ENCODE results near the gene NCKAP1.
"Not testable (repeated sequence)": the region's sequence is repeated elsewhere in the genome, so short reads cannot be mapped to it uniquely, and the experiment has no call there.

Gene NCKAP1

DNA sequence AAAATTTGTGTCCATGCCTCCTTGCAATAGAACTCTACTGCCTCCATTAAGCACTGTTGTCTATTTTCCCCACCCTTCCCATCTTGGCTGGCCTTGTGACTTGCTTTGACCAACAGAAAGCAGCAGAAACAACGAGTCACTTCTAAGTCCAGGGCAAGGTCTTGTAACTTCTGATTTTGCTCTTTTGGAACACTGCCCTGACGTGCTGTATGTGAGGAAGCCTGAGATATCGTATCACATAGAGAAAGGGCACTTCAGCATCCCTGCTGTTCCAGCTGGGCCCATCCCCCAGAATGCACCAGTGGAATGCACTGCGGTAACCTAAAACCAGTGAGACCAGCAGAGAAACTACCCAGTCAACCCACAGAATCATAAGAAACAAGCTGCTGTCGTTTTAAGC lies 28.1 kb downstream of the NCKAP1 start:
- FAIRE-seq (peak; percentile 13), DNase-seq (ENCODE audit: insufficient read length, low spot score) (peak; percentile 10)

DNA sequence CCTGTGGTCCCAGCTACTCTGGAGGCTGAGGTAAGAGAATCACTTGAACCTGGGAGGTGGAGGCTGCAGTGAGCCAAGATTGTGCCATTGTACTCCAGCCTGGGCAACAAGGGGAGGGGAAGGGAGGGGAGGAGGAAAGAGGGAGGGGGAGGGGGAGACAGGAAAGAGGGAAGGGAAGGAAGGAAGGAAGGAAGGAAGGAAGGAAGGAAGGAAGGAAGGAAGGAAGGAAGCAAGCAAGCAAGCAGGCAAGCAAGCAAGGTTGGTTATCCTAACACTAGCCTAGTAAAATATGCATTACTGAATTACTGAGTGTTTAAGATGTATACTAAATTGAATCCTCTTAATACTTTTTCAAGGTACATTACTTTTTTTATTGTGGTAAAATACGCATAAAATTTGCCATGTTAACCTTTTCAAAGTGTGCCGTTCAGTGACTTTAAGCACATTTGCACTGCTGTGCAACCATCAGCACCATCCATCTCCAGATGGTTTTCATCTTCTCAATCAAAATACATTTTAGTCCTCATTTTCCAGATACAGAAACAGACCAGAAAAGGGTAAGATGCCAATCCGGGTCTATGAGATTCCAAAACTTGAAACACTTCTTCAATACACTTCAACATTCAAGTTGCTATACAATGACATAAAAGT lies 28.9 kb downstream of the NCKAP1 start:
- FAIRE-seq (no peak), DNase-seq (ENCODE audit: insufficient read length, low spot score) (no peak)

DNA sequence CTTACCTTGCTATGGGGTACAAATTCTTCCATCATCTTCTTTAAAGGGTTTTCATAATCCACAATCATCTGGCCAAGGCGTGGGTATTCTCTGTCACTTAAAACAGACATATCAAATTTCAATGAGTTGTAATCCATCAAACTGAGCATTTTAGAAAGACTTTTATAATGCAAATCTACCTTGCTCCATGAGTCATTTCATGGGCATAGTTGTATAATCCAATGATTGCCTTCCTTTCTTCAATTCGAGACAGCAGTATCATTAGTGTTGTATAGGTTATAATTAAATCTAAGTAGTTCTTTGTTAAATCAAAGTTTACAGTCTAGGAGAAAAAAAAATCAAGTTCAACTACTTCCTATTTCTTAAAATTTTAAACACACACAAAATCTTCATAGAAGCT lies 36.3 kb downstream of the NCKAP1 start:
- FAIRE-seq (peak; percentile 57), DNase-seq (ENCODE audit: insufficient read length, low spot score) (no peak)

DNA sequence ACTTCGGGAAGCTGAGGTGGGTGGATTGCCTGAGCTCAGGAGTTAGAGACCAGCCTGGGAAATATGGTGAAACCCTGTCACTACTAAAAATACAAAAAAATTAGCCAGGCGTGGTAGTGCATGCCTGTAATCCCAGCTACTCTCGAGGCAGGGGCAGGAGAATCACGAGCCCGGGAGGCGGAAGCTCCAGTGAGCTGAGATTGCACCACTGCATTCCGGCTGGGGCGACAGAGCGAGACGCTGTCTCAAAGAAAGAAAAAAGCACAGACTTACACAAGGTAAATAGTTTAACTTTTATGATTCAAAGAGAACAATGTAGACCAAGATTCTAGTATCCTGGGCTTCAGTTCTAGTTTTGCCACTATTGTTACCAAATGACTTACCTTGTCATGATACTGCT lies 37.4 kb downstream of the NCKAP1 start:
- DNase-seq (ENCODE audit: insufficient read length, low spot score): no peak
- FAIRE-seq: no peak

DNA sequence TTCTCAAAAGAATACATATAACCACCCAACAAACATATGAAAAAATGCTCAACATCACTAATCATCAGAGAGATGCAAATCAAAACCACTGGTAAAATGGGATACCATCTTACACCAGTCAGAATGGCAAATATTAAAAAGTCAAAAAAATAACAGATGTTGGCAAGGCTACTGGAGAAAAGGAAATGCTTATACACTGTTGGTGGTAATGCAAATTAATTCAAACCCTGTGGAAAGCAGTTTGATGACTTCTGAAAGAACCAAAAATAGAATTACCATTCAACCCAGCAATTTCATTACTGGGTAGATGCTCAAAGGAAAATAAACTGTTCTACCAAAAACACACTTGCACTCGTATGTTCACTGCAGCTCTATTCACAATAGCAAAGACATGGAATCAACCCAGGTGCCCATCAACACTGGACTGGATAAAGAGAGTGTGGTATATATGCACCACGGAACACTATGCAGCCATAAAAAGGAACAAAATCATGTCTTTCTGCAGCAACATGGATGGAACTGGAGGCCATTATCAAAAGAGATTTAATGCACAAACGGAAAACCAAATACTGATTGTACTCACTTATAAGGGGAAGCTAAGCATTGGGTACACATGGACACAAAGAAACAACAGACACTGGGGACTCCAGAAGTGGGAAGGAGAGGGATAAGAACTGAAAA lies 38.8 kb downstream of the NCKAP1 start:
- FAIRE-seq (no peak), DNase-seq (ENCODE audit: insufficient read length, low spot score) (no peak)

DNA sequence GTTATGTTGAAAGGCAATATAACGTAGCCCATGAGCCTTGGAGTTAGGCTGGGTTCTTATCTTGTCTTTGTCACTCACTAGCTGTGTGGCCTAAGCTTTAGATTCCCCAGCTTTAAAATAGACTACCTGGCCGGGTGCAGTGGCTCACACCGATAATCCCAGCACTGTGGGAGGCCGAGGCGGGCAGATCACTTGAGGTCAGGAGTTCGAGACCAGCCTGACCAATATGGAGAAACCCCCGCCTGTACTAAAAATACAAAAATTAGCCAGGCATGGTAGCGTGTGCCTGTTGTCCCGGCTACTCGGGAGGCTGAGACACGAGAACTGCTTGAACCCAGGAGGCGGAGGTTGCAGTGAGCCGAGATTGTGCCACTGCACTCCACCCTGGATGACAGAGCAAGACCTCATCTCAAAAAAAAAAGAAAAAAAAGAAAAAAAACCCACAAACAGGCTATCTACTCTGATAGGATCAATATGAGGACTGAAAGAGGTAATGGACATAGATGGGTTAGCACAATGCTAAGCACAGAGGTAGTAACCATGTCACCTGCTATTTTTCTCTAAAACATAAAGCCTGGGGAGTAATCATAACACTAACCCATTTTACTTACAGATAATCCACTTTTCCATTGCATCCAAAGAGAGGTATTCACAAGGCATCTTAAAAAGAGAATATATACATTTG lies 43.9 kb downstream of the NCKAP1 start:
- FAIRE-seq: no peak
- DNase-seq (ENCODE audit: insufficient read length, low spot score): no peak

DNA sequence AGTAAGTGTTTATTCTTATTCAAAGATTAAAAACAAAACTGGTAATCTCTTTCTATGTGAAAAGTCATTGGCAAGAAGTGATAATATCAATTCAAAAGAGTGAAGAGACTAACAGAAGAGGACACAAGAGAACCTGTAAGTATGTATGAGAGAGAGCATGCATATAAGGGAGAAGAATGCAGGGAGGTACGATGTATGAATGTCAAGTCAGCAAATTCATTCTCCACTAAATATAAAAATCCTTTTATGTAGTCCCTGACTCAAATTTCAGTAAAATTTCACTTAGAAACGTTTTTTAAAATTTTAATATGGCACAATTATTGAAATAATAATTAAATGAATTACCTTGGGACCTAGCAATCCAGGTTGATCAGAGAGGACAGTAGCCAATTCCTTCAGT lies 55.3 kb downstream of the NCKAP1 start:
- FAIRE-seq (no peak), DNase-seq (ENCODE audit: insufficient read length, low spot score) (no peak)

DNA sequence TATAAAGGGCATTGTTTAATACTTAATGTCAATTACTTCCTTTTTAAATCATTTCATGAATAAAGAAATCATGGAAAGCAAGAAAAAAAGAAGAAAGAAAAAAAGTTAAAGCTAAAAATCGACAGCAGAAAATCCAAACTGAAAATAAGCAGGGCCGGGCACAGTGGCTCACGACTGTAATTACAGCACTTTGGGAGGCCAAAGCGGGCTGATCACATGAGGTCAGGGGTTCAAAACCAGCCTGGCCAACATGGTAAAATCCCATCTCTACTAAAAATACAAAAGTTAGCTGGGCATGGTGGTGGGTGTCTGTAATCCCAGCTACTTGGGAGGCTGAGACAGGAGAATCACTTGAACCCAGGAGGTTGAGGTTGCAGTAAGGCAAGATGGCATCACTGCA lies 56.8 kb downstream of the NCKAP1 start:
- FAIRE-seq; DNase-seq (ENCODE audit: insufficient read length, low spot score): not testable (repeated sequence)

DNA sequence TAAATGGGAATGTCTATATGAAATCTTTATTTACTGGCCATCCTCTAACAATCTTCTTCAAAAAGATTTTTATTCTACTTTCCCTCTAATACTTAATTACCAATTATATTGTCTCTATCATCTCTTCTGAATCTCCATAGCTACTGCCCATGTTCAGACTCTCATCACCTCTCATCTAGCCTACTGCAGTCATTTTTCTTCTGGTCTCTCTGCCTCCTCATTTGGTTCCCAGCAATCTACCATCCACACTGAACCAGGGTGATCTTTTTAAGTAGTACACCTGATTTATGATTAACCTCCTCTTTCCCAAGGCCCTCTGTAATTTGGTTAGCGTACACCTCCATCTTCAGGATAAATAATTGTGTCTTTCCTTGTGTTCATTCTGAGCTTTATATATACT lies 57.6 kb downstream of the NCKAP1 start:
- FAIRE-seq (no peak), DNase-seq (ENCODE audit: insufficient read length, low spot score) (no peak)

DNA sequence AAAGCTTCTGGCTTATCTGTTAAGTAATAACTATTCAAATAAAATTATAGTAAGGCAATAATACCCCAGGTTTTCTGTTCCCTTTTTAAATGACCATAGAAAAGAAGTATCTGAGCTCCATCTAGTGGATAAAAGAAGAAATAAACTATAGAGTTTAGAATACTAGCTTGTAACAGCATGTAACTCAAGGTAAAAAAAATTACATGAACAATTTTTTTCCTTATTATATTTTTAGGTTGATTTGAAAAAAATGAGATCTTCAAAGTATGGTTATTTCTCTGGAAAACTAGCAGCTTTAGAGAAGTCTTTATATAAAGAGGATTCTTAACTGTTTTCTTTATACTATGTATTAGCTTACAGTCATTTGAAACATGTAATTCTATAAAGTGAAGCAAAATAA lies 58.1 kb downstream of the NCKAP1 start:
- FAIRE-seq (no peak), DNase-seq (ENCODE audit: insufficient read length, low spot score) (peak; percentile 33)

DNA sequence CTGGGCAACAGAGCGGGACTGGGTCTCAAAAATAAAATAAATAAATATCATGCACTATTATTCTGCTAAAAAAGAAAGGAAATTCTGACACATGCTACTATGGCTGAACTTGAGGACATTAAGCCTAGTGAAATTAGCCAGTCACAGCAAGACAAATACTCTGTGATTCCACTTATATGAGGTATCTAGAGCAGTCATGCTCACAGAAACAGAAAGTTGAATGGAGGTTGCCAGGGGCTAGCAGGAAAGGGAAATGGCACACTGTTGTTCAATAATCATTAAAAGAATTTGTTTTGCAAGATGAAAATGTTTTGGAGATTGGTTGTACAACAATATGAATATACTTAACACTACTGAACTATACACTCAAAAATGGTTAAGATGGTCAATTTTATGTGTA lies 60.8 kb downstream of the NCKAP1 start:
- DNase-seq (ENCODE audit: insufficient read length, low spot score) (no peak), FAIRE-seq (no peak)

DNA sequence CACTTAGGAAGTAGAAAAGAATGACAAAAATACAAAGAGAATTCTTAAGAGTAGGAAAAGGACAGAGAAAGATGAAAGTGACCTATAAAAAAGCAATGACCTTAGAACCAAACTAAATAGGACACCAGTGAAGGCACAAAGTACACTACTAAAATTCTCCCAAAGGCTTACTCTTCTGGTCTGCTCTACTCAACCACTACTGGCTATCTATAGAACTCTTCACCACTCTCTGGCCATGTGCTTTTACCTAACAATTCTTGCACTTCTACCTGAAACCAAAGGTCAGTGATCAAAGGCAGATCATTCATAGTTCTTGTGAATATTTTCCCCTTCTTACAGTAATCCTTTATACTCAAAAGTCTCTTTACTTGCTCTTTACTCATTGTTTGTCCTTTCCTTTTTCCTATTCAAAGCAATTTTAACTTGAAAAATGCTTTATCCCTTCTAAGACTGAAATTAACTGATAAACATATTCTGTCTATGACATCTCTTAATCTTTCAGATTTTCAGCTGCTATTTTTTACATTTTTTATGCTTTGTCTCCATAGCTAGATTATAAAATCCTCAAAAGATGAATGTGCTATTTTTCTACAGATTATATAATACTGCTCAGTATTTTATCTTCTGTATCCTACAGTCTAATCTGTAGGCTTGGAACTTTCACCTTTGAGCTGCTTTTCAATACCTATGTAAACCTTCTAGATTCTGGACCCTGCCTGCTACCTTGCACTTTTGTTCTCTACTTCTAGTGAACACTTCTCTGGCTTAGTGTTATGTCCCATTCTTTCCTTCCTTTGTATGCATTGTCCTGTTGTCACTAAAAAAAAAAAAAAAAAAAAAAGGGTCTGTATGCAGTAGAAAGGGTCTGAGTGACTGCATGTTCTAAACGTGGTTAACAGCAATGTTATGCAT lies 64.6 kb downstream of the NCKAP1 start:
- no peak for DNase-seq (ENCODE audit: insufficient read length, low spot score)
- FAIRE-seq: no peak

DNA sequence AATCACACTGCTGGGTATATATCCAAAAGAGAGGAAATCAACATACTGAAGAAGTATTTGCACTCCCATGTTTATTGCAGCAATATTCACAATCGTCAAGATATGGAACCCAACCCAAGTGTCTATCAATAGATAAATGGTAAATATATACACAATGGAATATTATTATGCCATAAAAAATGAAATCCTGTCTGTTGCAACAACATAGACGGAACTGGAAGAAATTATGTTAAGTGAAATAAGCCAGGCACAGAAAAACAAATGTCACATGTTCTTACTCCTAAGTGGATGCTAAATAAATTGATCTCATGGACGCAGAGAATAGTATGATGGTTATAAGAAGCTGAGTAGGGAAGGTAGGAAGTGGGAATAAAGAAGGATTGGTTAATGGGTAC lies 65.7 kb downstream of the NCKAP1 start:
- FAIRE-seq: no peak

DNA sequence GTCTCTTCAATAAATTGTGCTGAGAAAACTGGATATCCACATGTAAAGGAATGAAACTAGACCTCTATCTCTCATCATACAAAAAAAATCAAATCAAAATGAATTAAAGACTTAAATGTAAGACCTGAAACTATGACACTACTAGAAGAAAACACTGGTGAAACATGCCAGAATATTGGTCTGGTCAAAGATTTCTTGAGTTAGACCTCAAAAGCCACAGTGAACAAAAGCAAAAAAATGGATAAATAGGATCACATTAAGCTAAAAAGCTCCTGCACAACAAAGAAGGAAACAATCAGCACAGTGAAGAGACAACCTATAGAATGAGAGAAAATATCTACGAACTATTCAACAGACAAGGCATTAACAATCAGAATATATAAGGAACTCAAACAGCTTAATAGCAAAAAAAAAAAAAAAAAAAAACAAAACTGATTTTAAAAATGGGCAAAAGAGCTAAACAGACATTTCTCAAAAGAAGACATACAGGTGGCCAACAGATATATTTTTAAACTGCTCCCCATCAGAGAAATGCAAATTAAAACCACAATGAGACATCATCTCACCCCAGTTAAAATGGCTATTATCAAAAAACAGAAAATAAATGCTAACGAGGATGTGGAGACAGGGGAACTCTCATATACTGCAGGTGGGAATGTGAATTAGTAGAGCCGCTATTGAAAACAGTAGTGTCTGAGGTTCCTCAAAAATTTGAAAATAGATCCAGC lies 66.3 kb downstream of the NCKAP1 start:
- DNase-seq (ENCODE audit: insufficient read length, low spot score) (no peak), FAIRE-seq (no peak)

More for the DNA sequence above, 65.7 kb downstream of the NCKAP1 start:
- no peak for DNase-seq (ENCODE audit: insufficient read length, low spot score)

DNA sequence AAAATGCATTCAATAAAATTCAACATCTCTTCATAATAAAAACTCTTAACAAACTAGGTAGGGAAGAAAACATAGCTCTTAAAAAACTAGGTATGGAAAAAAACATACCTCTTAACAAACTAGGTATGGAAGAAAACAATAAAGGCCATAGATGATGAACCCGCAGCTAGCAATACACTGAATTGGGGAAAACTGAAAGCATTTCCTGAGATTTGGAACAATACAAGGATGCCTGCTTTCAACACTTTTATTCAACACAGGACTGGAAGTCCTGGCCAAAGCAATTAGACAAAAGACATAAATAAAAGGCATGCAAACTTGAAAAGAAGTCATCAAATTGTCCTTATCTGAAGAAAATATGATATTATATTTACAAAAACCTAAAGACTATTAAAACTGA lies 67.8 kb downstream of the NCKAP1 start:
- FAIRE-seq (no peak), DNase-seq (ENCODE audit: insufficient read length, low spot score) (no peak)

DNA sequence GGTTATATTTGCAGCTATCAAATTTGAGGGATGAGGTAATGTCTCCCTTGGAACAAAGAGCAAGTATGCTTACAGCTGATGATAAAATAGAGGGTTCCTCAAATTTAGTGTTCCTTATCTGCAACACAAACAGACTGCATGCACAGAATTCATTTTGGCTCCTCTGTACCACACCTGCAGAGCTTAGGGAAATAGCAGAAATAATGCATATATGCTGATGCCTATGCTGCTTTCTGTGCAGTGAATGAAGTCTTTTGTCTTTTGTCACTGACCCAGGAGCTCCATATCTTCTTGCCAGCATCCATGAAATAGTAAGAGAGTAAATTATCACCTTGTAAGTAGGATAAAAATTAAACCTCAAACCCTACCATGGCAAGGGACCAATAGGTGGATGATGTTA lies 69.8 kb downstream of the NCKAP1 start:
- FAIRE-seq (no peak), DNase-seq (ENCODE audit: insufficient read length, low spot score) (no peak)

DNA sequence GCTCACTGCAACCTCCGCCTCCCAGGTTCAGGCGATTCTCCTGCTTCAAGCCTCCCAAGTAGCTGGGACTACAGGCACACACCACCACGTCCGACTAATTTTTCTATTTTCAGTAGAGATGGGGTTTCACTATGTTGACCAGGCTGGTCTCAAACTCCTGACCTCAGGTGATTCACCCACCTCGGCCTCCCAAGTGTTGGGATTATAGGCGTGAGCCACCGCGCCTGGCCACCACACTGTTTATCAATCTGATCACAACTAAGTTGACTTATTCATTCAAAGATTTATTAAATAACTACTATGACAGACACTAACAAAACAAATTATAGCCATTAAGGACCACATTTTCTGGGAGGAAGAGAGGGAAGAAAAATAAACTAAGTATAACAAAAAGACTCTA lies 71.9 kb downstream of the NCKAP1 start:
- not testable (repeated sequence) for DNase-seq (ENCODE audit: insufficient read length, low spot score); FAIRE-seq

DNA sequence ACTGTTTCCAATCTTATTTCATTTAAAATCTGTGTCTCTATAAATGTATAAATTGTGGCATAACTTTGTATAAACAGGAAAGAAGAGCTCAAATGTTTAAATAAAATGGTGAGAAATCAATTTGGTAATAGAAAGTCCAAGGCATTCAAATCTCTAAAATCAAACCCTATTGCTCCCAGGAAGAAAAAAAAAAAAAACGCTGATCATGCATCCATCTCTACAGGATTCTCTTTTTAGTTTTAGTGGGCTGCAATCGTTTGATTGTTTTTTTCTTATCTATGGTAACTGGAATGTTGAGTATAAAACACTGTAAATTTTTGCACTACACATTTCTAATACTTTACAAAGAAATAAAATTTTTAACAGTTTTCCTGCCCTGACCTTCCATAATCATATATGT lies 75.6 kb downstream of the NCKAP1 start:
- FAIRE-seq (no peak), DNase-seq (ENCODE audit: insufficient read length, low spot score) (no peak)

DNA sequence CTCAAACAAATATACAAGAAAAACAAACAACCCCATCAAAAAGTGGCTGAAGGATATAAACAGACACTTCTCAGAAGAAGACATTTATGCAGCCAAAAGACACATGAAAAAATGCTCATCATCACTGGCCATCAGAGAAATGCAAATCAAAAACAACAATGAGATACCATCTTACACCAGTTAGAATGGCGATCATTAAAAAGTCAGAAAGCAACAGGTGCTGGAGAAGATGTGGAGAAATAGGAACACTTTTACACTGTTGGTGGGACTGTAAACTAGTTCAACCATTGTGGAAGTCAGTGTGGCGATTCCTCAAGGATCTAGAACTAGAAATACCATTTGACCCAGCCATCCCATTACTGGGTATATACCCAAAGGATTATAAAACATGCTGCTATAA lies 77.4 kb downstream of the NCKAP1 start:
- not testable (repeated sequence) for DNase-seq (ENCODE audit: insufficient read length, low spot score); FAIRE-seq

DNA sequence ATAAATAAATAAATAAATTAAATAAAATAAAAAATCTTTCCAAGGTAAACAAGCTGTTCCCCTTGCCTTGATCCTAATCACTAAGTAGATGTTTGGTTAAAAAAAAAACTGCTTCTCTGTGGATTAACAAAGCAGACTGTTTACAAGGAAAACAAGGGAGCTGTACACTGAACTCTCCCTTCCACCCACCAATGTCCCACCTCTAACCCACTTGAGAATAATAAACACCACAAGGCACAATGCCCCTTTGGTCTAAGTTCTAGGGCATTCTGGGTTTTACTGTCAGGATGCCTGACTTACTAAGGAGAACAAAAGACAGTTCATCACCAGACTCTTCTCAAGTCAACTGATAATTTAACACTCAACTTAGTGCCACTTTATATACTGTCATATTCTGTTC lies 83.5 kb downstream of the NCKAP1 start:
- no peak for FAIRE-seq
- DNase-seq (ENCODE audit: insufficient read length, low spot score): no peak
